GM12872 (cell line): Measurements from ENCODE around the gene CPLX1.

Source experiments
- TF ChIP-seq, protein P1 (sequence below): IDR thresholded peaks from 3 replicates; pipeline ENCODE4 v1.5.1; 2011; ENCODE audit warnings: low read depth, mild to moderate bottlenecking, low read length, moderate library complexity; ENCODE audit not compliant: insufficient read depth

Gene CPLX1

DNA sequence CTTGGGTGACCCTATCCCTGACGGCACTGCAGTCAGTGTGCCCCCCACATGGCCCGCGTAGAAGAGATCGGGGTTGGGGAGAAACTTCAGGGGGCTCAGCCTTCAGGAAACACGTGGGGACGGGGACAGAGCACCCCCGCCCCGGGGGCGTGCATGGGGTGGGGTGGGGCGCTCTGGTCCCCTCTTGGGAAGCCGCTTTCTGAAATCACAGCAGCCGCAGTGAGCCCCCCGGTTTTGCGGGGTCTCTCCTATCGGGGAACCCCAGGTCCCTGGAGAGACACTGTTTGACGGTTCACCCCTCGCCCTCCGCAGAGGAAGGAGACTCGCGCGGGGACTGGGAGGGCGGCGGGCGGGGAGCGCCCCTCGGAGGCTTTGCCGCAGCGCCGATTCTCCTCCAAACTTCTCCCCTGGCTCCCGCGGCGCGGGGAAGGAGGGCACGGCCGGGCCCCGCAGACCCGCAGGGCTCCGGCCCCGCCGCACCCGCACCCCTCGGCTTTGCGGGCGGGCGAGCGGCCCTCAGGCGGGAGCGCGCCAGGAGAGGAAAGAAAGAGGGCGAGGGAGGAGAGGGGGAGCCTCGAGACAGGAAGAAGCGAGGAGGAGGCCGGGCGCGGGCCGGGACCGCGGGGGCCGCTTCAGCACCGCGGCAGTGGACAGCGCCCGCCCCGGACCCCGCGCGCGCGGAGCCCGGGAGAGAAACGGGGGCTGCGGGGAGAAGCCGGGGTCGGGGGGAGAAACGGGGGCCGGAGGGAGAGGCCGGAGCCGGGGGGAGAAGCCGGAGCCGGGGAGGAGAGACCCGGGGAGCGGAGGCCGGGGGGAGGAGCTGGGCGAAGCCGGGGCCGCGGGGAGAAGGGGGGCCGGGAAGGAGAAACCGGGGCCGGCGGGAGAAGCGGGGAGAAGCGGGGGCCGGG lies 612 bp downstream of the CPLX1 start:
- TF ChIP-seq, protein P1, sequence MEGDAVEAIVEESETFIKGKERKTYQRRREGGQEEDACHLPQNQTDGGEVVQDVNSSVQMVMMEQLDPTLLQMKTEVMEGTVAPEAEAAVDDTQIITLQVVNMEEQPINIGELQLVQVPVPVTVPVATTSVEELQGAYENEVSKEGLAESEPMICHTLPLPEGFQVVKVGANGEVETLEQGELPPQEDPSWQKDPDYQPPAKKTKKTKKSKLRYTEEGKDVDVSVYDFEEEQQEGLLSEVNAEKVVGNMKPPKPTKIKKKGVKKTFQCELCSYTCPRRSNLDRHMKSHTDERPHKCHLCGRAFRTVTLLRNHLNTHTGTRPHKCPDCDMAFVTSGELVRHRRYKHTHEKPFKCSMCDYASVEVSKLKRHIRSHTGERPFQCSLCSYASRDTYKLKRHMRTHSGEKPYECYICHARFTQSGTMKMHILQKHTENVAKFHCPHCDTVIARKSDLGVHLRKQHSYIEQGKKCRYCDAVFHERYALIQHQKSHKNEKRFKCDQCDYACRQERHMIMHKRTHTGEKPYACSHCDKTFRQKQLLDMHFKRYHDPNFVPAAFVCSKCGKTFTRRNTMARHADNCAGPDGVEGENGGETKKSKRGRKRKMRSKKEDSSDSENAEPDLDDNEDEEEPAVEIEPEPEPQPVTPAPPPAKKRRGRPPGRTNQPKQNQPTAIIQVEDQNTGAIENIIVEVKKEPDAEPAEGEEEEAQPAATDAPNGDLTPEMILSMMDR = no peak

DNA sequence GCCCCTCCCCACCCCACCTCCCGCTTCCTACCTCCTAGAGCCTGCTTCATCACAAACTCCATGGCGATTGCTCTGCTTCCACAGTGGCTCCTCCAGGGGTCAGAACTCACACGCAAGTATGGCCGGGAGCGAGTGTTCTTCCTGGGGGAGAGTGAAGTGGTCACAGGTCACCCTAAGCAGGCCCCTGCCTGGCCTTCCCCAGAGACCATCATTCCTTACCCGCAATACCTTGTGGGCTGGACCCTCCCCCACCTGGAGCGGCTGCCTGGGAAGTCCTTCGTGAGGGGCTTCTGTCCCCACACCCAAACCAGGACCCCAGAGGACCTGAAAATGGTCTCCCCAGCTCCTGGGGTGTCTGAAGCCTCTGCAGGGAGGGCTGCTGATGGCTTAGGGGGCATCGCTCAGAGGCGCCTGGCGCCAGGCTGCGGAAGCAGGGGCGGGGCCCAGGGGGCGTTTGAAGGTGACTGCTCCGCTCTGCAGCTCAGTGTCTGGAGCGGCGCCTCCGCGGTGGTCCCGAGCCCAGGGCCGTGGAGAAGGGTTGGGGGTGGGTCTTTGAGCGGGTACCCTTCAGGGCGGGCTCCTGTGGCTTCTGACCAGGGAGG lies 1.4 kb downstream of the CPLX1 start:
- TF ChIP-seq, protein P1 = no peak

DNA sequence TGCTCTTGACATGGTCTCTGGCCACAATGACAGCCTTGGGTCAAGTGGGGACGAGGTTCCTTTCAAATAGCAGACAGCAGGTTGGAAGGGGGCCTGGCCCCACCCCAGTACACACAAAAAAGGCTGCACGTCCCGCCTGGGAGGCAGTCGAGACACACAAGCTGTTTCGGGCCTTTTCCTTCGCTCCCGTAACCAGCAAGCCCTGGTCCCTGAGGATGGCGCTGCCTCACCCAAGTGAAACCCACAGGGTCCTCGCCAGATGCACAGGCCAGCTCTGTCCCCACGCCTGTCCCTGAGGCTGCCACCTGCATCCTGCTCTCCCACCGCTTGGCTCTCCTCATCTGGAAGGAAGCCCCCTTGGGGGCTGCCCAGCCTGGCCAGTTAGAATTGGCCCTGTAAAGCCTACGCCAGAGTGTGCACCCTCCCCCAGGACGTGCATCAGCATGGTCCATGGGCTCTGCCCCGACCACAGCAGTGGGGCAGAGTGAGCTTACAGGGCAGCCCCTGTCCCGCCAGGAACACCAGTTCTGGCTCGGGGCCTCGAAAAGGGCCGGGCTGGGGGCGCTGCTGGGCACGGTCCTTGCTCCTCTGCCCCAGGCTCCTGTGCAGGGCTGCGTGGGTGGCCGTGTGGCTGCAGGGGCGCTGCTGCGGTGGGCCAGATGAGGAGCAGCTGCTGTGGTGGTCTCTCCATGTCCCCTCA lies 2.0 kb downstream of the CPLX1 start:
- TF ChIP-seq, protein P1 = no peak

DNA sequence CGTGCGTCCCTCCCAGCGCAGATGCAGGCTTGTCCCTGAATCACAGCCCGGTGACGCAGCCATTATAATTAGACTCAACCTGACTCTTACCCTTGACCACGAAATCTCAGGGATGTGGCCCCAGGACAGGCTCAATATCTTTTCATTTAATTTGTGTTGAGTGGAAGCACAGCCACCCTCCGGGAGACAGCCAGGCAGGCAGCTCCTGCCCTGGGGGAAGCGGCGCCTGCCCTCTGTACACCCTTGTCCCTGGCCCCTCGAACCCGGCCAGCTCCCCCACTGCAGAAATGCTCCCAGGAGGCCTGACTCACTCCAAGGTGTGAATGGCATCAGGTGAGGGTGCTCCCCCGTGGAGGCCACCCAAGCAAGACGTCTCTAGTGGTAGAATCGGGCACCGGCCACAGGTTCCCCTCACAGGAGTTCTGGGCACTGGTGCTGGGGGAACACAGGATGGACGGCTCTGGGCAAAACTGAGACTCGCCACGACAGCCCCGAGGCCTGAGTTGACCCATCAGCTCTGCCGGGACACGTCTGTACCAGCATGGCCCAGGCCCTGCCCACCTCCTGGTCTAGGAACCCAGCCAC lies 2.7 kb downstream of the CPLX1 start:
- TF ChIP-seq, protein P1 = no peak

DNA sequence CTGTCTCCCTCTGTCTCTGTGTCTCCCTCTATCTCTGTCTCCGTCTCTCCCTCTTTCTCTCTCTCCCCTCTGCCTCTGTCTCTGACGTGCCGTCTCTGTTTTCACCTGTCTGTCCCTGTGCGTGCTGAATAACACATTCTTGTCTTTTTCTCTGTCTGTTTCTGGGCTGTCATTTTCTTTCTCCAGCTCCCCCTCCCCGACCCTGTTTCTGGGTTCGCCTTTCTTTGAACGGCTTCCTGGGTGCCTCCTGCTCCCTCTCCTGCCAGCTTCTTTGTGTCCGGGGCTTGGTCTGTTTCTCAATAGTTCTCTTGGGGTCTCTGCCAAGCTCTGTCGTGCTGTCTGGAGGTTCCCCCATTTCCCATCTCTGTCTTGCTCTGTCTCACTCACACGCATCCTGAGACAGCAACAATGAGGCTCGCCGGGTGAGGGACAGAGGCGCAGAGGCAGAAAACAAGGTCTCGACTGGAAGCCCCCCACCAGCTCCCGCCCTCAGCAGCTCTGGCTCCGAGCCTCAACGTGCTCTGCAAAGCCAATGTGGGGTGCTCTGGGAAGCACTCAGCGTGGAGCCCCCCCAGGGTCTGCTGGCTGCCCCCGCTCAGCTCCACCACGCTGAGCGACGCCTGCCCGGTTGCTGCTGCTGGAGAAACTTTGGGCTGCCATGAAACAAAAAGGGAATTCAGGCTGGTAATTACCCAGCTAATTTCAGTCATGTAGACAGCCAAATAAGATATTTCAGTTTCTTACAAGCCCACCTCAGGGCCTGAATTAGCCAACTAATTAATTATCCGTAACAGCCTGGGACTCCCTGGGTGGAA lies 3.4 kb downstream of the CPLX1 start:
- TF ChIP-seq, protein P1 = no peak

DNA sequence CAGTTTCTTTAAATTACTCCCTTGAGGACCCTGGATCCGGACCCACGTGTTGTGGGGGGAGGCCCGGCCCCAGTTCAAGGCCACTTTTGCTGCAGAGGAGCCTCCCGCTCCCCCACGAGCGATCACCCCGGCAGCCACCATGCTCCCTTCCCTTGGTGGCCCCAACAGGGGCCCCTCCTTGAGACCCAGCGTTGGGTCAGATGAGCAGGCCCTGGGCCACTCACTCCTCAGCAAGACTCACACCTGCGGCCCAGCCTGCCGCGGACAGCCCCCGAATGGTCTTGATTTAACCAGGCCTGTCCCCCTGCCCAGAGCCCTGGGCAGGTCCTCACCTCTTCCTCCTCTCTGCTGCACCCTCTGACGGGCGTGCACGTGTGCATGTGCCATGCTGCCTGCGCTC lies 4.3 kb downstream of the CPLX1 start:
- TF ChIP-seq, protein P1 = no peak

DNA sequence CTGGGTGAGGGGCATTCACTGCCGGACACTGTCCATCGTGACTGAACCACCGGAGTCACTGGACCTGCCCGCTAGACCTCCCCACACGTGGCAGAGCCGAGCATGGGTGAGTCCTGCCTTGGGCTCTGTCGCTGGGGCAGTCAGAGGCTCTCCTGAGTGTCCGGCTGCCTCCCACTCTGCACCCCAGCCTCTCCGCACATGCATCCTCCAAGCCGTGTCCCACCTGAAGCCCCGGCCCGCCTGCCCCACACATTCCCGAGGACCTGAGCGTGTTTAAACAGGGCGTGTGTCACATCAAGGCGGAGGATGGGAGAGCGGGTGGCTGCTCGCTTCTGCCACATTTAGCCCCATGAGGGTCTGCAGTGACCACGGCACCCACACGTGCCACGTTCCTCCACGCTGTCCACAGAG lies 4.7 kb downstream of the CPLX1 start:
- TF ChIP-seq, protein P1 = no peak
